ENCODE data around the gene FUT1. TPM values are rescaled to one million over a fixed set of nuclear protein-coding genes. Genes with fewer than 3 reads are reported as not detected.

Gene FUT1
- polyA plus RNA-seq, 1 experiment = 0.07 TPM

DNA sequence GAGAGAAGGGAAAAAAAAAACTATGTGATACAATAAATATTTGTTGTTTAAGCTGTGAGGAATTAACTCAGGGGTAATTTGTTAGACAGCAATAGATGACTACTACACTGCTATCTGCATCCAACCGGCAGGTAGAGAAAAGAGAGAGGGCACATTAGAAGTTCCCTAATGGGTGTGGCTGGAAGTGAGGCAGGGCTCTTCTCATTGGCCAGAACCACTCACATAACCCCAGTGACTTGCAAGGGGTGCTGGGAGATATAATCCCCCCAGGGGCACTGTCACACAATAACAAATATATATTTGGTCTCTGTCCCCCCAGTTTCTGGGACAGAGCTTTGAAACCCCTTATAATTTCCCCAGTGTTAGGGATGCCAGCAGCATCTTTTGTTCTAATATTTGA lies 27.2 kb upstream of the FUT1 start:
- Histone ChIP-seq H3K27me3 (ENCODE audit: control insufficient read depth, insufficient read depth, low read length) (peaks cover 4% of the 10 kb centered on the region), H3K4me3 (ENCODE audit: low read depth, low read length) (no peak overlapping the region), H3K27ac (ENCODE audit: low read depth, low read length) (no peak overlapping the region), H3K9me3 (ENCODE audit: control insufficient read depth, insufficient read depth, low read length) (no peaks in the 10 kb centered on the region)
- ChIA-PET CTCF (interaction anchor here (0.5 to 1.3 kb wide), 4 partner anchors 8 to 274 kb away, joined by 3 to 4 read pairs (median 3); no protein-coding TSS in a partner anchor), POLR2A (interaction anchor here (0.8 to 1.0 kb wide), 2 partner anchors 92 to 188 kb away, joined by 3 read pairs; no protein-coding TSS in a partner anchor)
- TF ChIP-seq, protein P1, sequence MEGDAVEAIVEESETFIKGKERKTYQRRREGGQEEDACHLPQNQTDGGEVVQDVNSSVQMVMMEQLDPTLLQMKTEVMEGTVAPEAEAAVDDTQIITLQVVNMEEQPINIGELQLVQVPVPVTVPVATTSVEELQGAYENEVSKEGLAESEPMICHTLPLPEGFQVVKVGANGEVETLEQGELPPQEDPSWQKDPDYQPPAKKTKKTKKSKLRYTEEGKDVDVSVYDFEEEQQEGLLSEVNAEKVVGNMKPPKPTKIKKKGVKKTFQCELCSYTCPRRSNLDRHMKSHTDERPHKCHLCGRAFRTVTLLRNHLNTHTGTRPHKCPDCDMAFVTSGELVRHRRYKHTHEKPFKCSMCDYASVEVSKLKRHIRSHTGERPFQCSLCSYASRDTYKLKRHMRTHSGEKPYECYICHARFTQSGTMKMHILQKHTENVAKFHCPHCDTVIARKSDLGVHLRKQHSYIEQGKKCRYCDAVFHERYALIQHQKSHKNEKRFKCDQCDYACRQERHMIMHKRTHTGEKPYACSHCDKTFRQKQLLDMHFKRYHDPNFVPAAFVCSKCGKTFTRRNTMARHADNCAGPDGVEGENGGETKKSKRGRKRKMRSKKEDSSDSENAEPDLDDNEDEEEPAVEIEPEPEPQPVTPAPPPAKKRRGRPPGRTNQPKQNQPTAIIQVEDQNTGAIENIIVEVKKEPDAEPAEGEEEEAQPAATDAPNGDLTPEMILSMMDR (IDR thresholded peaks at IDR 0.05; ENCODE audit: low read depth, low read length) = no peak
- DNase-seq (ENCODE audit: low read depth, low spot score) = no peak

DNA sequence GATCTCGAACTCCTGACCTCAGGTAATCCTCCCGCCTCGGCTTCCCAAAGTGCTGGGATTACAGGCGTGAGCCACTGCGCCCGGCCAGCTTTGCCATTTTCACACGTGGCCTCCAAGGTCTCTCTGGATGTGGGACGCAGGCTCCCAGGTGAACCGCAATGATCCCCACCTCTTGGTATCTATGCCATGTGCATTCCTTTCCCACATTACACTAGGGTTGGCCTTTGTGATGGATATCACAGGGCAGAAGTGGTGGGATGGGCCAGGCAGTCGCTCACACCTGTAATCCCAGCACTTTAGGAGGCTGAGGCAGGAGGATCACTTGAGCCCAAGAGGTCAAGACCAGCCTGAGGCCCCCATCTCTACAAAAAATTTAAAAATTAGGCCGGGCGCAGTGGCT lies 25.3 kb upstream of the FUT1 start:
- ChIA-PET CTCF (interaction anchor here (0.9 kb wide), 1 partner anchor 10 kb away, joined by 4 read pairs; no protein-coding TSS in a partner anchor), POLR2A (no interaction called here)
- H3K9me3 ChIP-seq (ENCODE audit: control insufficient read depth, insufficient read depth, low read length) = no peaks in the 10 kb centered on the region
- TF ChIP-seq, protein P1 (IDR thresholded peaks at IDR 0.05; ENCODE audit: low read depth, low read length) = no peak
- no peaks in the 10 kb centered on the region for H3K27me3 ChIP-seq (ENCODE audit: control insufficient read depth, insufficient read depth, low read length)
- no peak for DNase-seq (ENCODE audit: low read depth, low spot score)
- no peak overlapping the region for H3K4me3 ChIP-seq (ENCODE audit: low read depth, low read length)
- no peak overlapping the region for H3K27ac ChIP-seq (ENCODE audit: low read depth, low read length)

DNA sequence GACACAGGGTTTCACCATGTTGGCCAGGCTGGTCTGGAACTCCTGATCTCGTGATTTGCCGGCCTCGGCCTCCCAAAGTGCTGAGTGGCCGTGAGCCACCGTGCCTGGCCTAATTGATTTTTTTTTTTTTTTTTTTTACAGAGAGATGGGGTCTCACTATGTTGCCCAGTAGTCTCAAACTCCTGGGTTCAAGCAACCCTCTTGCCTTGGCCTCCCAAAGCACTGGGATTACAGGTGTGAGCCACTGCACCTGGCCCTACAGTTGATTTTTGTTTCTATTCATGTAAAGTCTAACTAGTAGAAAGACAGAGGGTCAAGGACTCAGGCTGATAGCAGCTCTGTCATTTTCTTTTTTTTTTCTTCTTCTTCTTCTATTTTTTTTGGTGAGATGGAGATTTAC lies 24.7 kb upstream of the FUT1 start:
- TF ChIP-seq, protein P1 (IDR thresholded peaks at IDR 0.05; ENCODE audit: low read depth, low read length) = no peak
- Histone ChIP-seq H3K27ac (ENCODE audit: low read depth, low read length) (no peak overlapping the region), H3K27me3 (ENCODE audit: control insufficient read depth, insufficient read depth, low read length) (no peaks in the 10 kb centered on the region), H3K9me3 (ENCODE audit: control insufficient read depth, insufficient read depth, low read length) (no peaks in the 10 kb centered on the region), H3K4me3 (ENCODE audit: low read depth, low read length) (no peak overlapping the region)
- POLR2A ChIA-PET = no interaction called here
- CTCF ChIA-PET = no interaction called here
- no peak for DNase-seq (ENCODE audit: low read depth, low spot score)

DNA sequence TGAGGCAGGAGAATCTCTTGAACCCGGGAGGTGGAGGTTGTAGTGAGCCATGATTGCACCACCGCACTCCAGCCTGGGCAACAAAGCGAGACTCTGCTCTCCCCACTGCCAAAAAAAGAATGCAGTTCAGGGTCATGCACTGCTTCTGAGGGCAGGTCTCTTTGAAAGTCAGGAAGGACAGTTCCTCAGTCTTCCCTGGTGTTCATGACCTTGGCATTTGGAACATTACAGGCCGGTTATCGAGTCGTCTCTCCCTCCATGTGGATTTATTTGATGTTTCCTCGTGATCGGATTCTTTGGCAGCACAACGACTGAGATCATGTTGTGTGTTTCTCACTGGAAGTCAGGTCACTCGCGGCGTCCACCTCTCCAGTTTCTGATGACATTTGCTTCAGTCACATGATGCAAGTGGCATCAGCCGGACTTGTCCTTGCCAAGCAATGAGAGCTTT lies 20.1 kb upstream of the FUT1 start:
- no peak overlapping the region for H3K4me3 ChIP-seq (ENCODE audit: low read depth, low read length)
- no peak overlapping the region for H3K27ac ChIP-seq (ENCODE audit: low read depth, low read length)
- TF ChIP-seq, protein P1 (IDR thresholded peaks at IDR 0.05; ENCODE audit: low read depth, low read length) = no peak
- CTCF ChIA-PET = no interaction called here
- peaks cover 3% of the 10 kb centered on the region for H3K27me3 ChIP-seq (ENCODE audit: control insufficient read depth, insufficient read depth, low read length)
- H3K9me3 ChIP-seq (ENCODE audit: control insufficient read depth, insufficient read depth, low read length) = no peaks in the 10 kb centered on the region
- POLR2A ChIA-PET = interaction anchor here (0.7 kb wide), 1 partner anchor 198 kb away, joined by 6 read pairs; no protein-coding TSS in a partner anchor
- DNase-seq (ENCODE audit: low read depth, low spot score) = no peak

DNA sequence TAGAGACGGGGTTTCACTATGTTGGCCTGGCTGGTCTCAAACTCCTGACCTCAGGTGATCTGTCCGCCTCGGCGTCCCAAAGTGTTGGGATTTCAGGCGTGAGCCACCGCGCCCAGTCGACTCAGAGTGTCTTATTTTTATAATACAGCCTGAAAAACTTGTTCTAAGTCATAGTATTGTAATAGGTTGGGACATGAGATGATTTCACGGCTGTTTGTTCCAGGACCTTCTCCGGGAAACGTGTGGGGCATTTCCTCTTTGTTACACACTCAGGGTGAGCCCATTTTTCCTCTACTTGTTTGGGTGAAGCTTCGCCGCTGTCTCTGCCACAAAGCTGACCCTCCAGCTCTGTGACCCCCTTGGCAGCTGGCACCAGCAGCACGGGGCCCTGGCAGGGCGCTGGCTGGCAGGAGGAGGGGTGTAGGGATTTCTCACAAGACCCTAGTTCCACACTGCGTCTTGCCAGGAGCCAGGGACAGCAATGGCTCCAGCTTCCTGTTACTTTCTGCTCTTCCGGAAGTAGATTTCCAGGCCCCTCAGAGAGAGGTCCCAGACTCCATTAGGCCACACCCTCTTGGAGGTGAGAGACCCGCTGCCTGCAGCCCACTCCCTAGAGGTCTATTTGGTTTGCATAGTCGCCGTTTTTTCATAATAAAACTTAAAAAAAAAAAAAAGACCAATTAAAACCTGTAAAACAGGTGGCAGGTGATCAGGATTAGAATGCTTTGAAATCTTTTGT lies 18.5 kb upstream of the FUT1 start:
- H3K27me3 ChIP-seq (ENCODE audit: control insufficient read depth, insufficient read depth, low read length) = peaks cover 3% of the 10 kb centered on the region
- H3K9me3 ChIP-seq (ENCODE audit: control insufficient read depth, insufficient read depth, low read length) = no peaks in the 10 kb centered on the region
- H3K4me3 ChIP-seq (ENCODE audit: low read depth, low read length) = no peak overlapping the region
- POLR2A ChIA-PET = interaction anchor here (0.7 kb wide), 1 partner anchor 31 kb away, joined by 6 read pairs; no protein-coding TSS in a partner anchor
- H3K27ac ChIP-seq (ENCODE audit: low read depth, low read length) = no peak overlapping the region
- DNase-seq (ENCODE audit: low read depth, low spot score) = no peak
- TF ChIP-seq, protein P1 (IDR thresholded peaks at IDR 0.05; ENCODE audit: low read depth, low read length) = no peak
- CTCF ChIA-PET = interaction anchor here (1.0 to 1.5 kb wide), 2 partner anchors 17 to 95 kb away, joined by 3 to 6 read pairs; no protein-coding TSS in a partner anchor
